Panc1 (cell line): Measurements from ENCODE around the gene TLE5. TPM values are rescaled to one million over a fixed set of nuclear protein-coding genes. Genes with fewer than 3 reads are reported as not detected.

Source experiments
- ATAC-seq: fragments of 200-7000 bp; cut with Tn5 transposase; 2 replicates; pipeline ENCODE4 v1.9.1; 2020; ENCODE audit warnings: mild to moderate bottlenecking, moderate library complexity
- BruUV-seq: library from RNA; stranded (reverse); fragments of 400-500 nt; replicated peaks from 2 replicates; lab custom pipeline; 2021; lab: Mats Ljungman, UMichigan
- CTCF ChIA-PET: fragments of 300-600 bp; sonication (Branson Sonifier 250); formaldehyde crosslinking; loops from one replicate; lab custom pipeline; 2022; ENCODE audit warnings: antibody characterized with exemption; lab: Charles Lee
- POLR2A ChIA-PET: fragments of 300-600 bp; sonication (Branson Sonifier 250); formaldehyde crosslinking; loops from one replicate; lab custom pipeline; 2022; ENCODE audit warnings: antibody characterized with exemption; lab: Charles Lee
- DNase-seq: peaks from one replicate; pipeline ENCODE4 v3.0.0-alpha.2; 2010; ENCODE audit warnings: low read depth, low spot score
- H3K27ac ChIP-seq: 2 replicates; pipeline ENCODE4 v1.5.1; 2011; ENCODE audit warnings: mild to moderate bottlenecking, low read length, inconsistent platforms
- H3K27me3 ChIP-seq: fragments of 200-500 bp; sonication (Bioruptor generic); 2 replicates; pipeline ENCODE4 v1.6.0; 2014; ENCODE audit warnings: low read length, inconsistent platforms; ENCODE audit not compliant: control insufficient read depth, insufficient read depth
- H3K36me3 ChIP-seq: fragments of 200-500 bp; sonication (Bioruptor generic); 2 replicates; pipeline ENCODE4 v1.5.1; 2014; ENCODE audit warnings: inconsistent platforms, mild to moderate bottlenecking, low read length, moderate library complexity; ENCODE audit not compliant: control insufficient read depth, insufficient read depth
- H3K4me1 ChIP-seq: 2 replicates; pipeline ENCODE4 v1.5.1; 2011; ENCODE audit warnings: inconsistent platforms, mild to moderate bottlenecking, low read length, moderate library complexity; ENCODE audit not compliant: control insufficient read depth, insufficient read depth
- H3K4me3 ChIP-seq, 2 experiments: 2 replicates each; pipeline ENCODE4 v1.5.1; 2011 to 2012; ENCODE audit warnings: low read depth in 2 of 2, low read length in 2 of 2, mild to moderate bottlenecking in 2 of 2, inconsistent platforms in 1 of 2, moderate library complexity in 1 of 2
- H3K9me3 ChIP-seq: fragments of 200-500 bp; sonication (Bioruptor generic); 2 replicates; pipeline ENCODE4 v1.5.1; 2014; ENCODE audit warnings: low read depth, mild to moderate bottlenecking, inconsistent platforms, low read length, moderate library complexity; ENCODE audit not compliant: control insufficient read depth, insufficient read depth
- CTCF ChIP-seq: fragments of 450-650 bp; IDR thresholded peaks from 2 replicates; pipeline ENCODE4 v1.5.1; 2017; ENCODE audit warnings: mild to moderate bottlenecking
- POLR2AphosphoS5 ChIP-seq: IDR thresholded peaks from 2 replicates; pipeline ENCODE4 v1.6.1; 2012; ENCODE audit warnings: mild to moderate bottlenecking, low read depth, low read length, moderate library complexity
- REST ChIP-seq, 2 experiments: IDR thresholded peaks; 2 replicates each; pipeline ENCODE4 v1.6.1; 2011 to 2012; ENCODE audit warnings: low read depth in 2 of 2, control low read depth in 1 of 2, low read length in 1 of 2, mild to moderate bottlenecking in 1 of 2, moderate library complexity in 1 of 2; ENCODE audit not compliant: insufficient read depth in 1 of 2
- SIN3A ChIP-seq: IDR thresholded peaks from 2 replicates; pipeline ENCODE4 v1.6.1; 2012; ENCODE audit warnings: low read depth, mild to moderate bottlenecking, low read length, moderate library complexity, borderline replicate concordance; ENCODE audit not compliant: insufficient read depth
- TCF7L2 ChIP-seq: IDR thresholded peaks from 2 replicates; pipeline ENCODE4 v1.6.1; 2011; ENCODE audit warnings: mild to moderate bottlenecking, low read depth, low read length, inconsistent platforms
- in situ Hi-C: cut with HindIII; loops from 2 replicates; pipeline ENCODE4 v1.10.0; 2016; ENCODE audit warnings: low sequenced_read_pairs, low pct_unique_long_range_greater_than_20kb
- intact Hi-C: fragments of 100-400 bp; cut with micrococcal nuclease; formaldehyde crosslinking; loops from one replicate; pipeline ENCODE4 v1.10.0; 2022; ENCODE audit not compliant: unreplicated experiment
- total RNA-seq: library from RNA; stranded (reverse); gene quantifications from one replicate; pipeline ENCODE4 v1.2.1, GENCODE V29; 2021; ENCODE audit not compliant: unreplicated experiment

The TLE5 gene
- total RNA-seq, 1 experiment from 2014 or later, result 287 TPM

- Histone ChIP-seq H3K4me3 (no peak overlapping the region), H3K4me1 (no peaks in the 10 kb centered on the region), H3K27ac (no peak overlapping the region), H3K27me3 (no peaks in the 10 kb centered on the region), H3K36me3 (no peaks in the 10 kb centered on the region), H3K9me3 (no peaks in the 10 kb centered on the region)
- no peak for TF ChIP-seq CTCF
- ChIA-PET CTCF (no interaction called here), POLR2A (no interaction called here)
- no TSS peak for BruUV-seq
- no peak for ATAC-seq
- intact Hi-C loops, result no loop called here
- in situ Hi-C loops, result no loop called here
- no peak for DNase-seq
Measured at GRCh38 chr19:3084943-3085342, 22.6 kb upstream of the TLE5 start.

GRCh38 chr19:3083964-3084363, 21.7 kb upstream of the TLE5 start:
- TF ChIP-seq CTCF (no peak), SIN3A (no peak)
- Histone ChIP-seq H3K9me3 (no peaks in the 10 kb centered on the region), H3K27ac (no peak overlapping the region), H3K4me3 (no peak overlapping the region), H3K4me1 (no peaks in the 10 kb centered on the region), H3K36me3 (no peaks in the 10 kb centered on the region), H3K27me3 (no peaks in the 10 kb centered on the region)
- CTCF ChIA-PET, result no interaction called here
- POLR2A ChIA-PET, result no interaction called here
- no TSS peak for BruUV-seq
- no peak for DNase-seq
- no peak for ATAC-seq
- intact Hi-C loops (no loop called here), in situ Hi-C loops (no loop called here)

GRCh38 chr19:3082331-3082730, 20.0 kb upstream of the TLE5 start:
- in situ Hi-C loops (no loop called here), intact Hi-C loops (no loop called here)
- Histone ChIP-seq H3K36me3 (no peaks in the 10 kb centered on the region), H3K9me3 (no peaks in the 10 kb centered on the region), H3K4me1 (no peaks in the 10 kb centered on the region), H3K4me3 (no peak overlapping the region), H3K27me3 (no peaks in the 10 kb centered on the region), H3K27ac (no peak overlapping the region)
- POLR2A ChIA-PET, result no interaction called here
- CTCF ChIA-PET, result no interaction called here
- no TSS peak for BruUV-seq
- TF ChIP-seq TCF7L2 (no peak), REST (IDR thresholded peaks at IDR 0.05; ENCODE audit: insufficient read depth in 1 of 2, low read depth in 2 of 2, low read length in 1 of 2) (no peak), POLR2AphosphoS5 (no peak), SIN3A (no peak), CTCF (no peak)
- ATAC-seq, result no peak
- DNase-seq, result no peak
